Neuronal stem cell (in vitro differentiated cells): Measurements from ENCODE around the gene SMIM35.

Source experiments
- DNase-seq: peaks from one replicate; pipeline ENCODE4 v3.0.0-alpha.2; 2013; ENCODE audit warnings: low spot score
- H2AFZ ChIP-seq: one replicate; pipeline ENCODE4 v1.6.1; 2013; ENCODE audit warnings: mild to moderate bottlenecking, low read length, inconsistent platforms
- H2AK5ac ChIP-seq: 2 replicates; pipeline ENCODE4 v1.6.1; 2013; ENCODE audit warnings: low read depth, mild to moderate bottlenecking, inconsistent platforms, low read length, moderate library complexity, mixed read lengths
- H2BK120ac ChIP-seq: 2 replicates; pipeline ENCODE4 v1.6.1; 2013; ENCODE audit warnings: low read depth, mild to moderate bottlenecking, inconsistent platforms, low read length, moderate library complexity, mixed read lengths
- H2BK12ac ChIP-seq: one replicate; pipeline ENCODE4 v1.6.1; 2013; ENCODE audit warnings: low read length, inconsistent platforms
- H2BK15ac ChIP-seq: 2 replicates; pipeline ENCODE4 v1.6.1; 2013; ENCODE audit warnings: mild to moderate bottlenecking, low read length, inconsistent platforms, mixed read lengths
- H2BK5ac ChIP-seq: one replicate; pipeline ENCODE4 v1.6.1; 2013; ENCODE audit warnings: inconsistent platforms, mild to moderate bottlenecking, low read length, moderate library complexity
- H3K14ac ChIP-seq: one replicate; pipeline ENCODE4 v1.6.1; 2013; ENCODE audit warnings: low read length, inconsistent platforms
- H3K18ac ChIP-seq: 2 replicates; pipeline ENCODE4 v1.6.1; 2013; ENCODE audit warnings: low read length, inconsistent platforms
- H3K23ac ChIP-seq: 2 replicates; pipeline ENCODE4 v1.6.1; 2013; ENCODE audit warnings: low read depth, mild to moderate bottlenecking, mixed read lengths, low read length, inconsistent platforms; ENCODE audit not compliant: poor library complexity
- H3K27ac ChIP-seq: replicated peaks from 3 replicates; pipeline ENCODE4 v1.5.1; 2013; ENCODE audit warnings: low read length, inconsistent platforms
- H3K27me3 ChIP-seq, 3 experiments: 2 replicates each; pipeline ENCODE4 v1.6.1; 2013; ENCODE audit warnings: low read length in 3 of 3, mild to moderate bottlenecking in 2 of 3, inconsistent platforms in 1 of 3, low read depth in 1 of 3, mixed read lengths in 1 of 3, moderate library complexity in 1 of 3; ENCODE audit not compliant: control insufficient read depth in 3 of 3, insufficient read depth in 3 of 3
- H3K36me3 ChIP-seq, 2 donors: replicated peaks in 1 of 2; 2 replicates each; pipeline ENCODE4 v1.6.1; 2013; ENCODE audit warnings: low read length in 2 of 2; ENCODE audit not compliant: control insufficient read depth in 2 of 2, insufficient read depth in 2 of 2
- H3K4ac ChIP-seq: 2 replicates; pipeline ENCODE4 v1.6.1; 2013; ENCODE audit warnings: inconsistent platforms, mild to moderate bottlenecking, low read length, moderate library complexity
- H3K4me1 ChIP-seq, 2 donors: 1 replicate in 1 of 2; 2 replicates in 1 of 2; pipeline ENCODE4 v1.6.1; 2013; ENCODE audit warnings: low read length in 2 of 2, low read depth in 1 of 2; ENCODE audit not compliant: control insufficient read depth in 2 of 2, insufficient read depth in 1 of 2
- H3K4me2 ChIP-seq: one replicate; pipeline ENCODE4 v1.6.1; 2013; ENCODE audit warnings: mild to moderate bottlenecking, low read length, inconsistent platforms; ENCODE audit not compliant: insufficient read depth, poor library complexity, severe bottlenecking
- H3K4me3 ChIP-seq, 2 donors: 2 replicates each; pipeline ENCODE4 v1.5.1; 2013; ENCODE audit warnings: low read length in 2 of 2, mild to moderate bottlenecking in 2 of 2, inconsistent platforms in 1 of 2, moderate library complexity in 1 of 2
- H3K79me1 ChIP-seq: one replicate; pipeline ENCODE4 v1.6.1; 2013; ENCODE audit warnings: low read depth, mild to moderate bottlenecking, inconsistent platforms, low read length, moderate library complexity
- H3K9ac ChIP-seq: one replicate; pipeline ENCODE4 v1.6.1; 2013; ENCODE audit warnings: mild to moderate bottlenecking, low read depth, low read length, inconsistent platforms; ENCODE audit not compliant: poor library complexity
- H3K9me3 ChIP-seq, 2 donors: replicated peaks in 1 of 2; 2 replicates each; pipeline versions ENCODE3 to v1.6.1; 2013; ENCODE audit warnings: low read length in 2 of 2, mild to moderate bottlenecking in 2 of 2, inconsistent platforms in 1 of 2, low read depth in 1 of 2, mixed read lengths in 1 of 2, moderate library complexity in 1 of 2; ENCODE audit not compliant: control insufficient read depth in 2 of 2, insufficient read depth in 1 of 2
- H4K8ac ChIP-seq: one replicate; pipeline ENCODE4 v1.6.1; 2013; ENCODE audit warnings: low read depth, mild to moderate bottlenecking, inconsistent platforms, low read length, moderate library complexity
- H4K91ac ChIP-seq: one replicate; pipeline ENCODE4 v1.6.1; 2013; ENCODE audit warnings: low read length, low read depth, mild to moderate bottlenecking, inconsistent platforms; ENCODE audit not compliant: poor library complexity
- WGBS, 2 donors: extraction: QIAGEN DNeasy Blood & Tissue Kit; methylation state at CpG; one replicate each; pipeline ENCODE4 v1.1.7; 2013; ENCODE audit warnings: missing lambda C conversion rate in 2 of 2, mixed read lengths in 1 of 2; ENCODE audit not compliant: insufficient read length in 2 of 2, insufficient replicate concordance in 1 of 2; ENCODE audit errors: extremely low coverage in 2 of 2; 5-methylcytosine and 5-hydroxymethylcytosine counted together

The SMIM35 gene

DNA sequence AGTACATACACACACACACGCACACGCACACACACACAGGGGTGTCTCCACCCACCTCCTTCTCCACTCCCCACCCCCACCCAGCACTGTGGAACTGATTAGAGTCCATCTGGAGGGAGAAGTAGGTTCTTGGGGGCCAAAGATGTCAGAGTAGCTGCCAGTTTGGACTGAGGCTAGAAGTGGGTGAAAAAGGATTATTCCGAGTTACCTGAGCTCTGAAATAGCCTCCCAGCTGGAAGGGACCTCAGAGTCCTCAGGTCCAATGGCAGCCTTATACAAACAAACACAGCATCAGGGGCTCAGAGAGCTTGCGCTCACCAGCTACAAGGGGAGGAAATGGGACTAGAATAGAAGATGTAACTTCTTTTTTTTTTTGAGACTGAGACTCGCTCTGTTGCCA, 79.7 kb downstream of the SMIM35 start:
- H3K4me1 ChIP-seq, result peaks cover 0 to 7% of the 10 kb centered on the region in 2 donors
- no CpG with 5 or more reads among the region's 5 CpGs for WGBS, 2 donors
- no peak overlapping the region for H3K4me2 ChIP-seq
- H4K8ac ChIP-seq, result no peak overlapping the region
- H3K4me3 ChIP-seq, result no peak overlapping the region
- no peaks in the 10 kb centered on the region for H3K79me1 ChIP-seq
- peaks cover 0 to 3% of the 10 kb centered on the region in 2 donors for H3K9me3 ChIP-seq
- H2AFZ ChIP-seq, result no peak overlapping the region
- H4K91ac ChIP-seq, result no peak overlapping the region
- no peak overlapping the region for H2BK12ac ChIP-seq
- H3K27ac ChIP-seq, result no peak overlapping the region
- H2BK120ac ChIP-seq, result no peak overlapping the region
- no peak for DNase-seq
- no peak overlapping the region for H2BK15ac ChIP-seq
- H3K14ac ChIP-seq, result no peak overlapping the region
- no peaks in the 10 kb centered on the region for H3K36me3 ChIP-seq
- no peak overlapping the region for H3K18ac ChIP-seq
- H3K4ac ChIP-seq, result no peak overlapping the region
- H3K23ac ChIP-seq, result no peak overlapping the region
- H3K9ac ChIP-seq, result no peak overlapping the region
- no peak overlapping the region for H2BK5ac ChIP-seq
- peaks cover 0 to 11% (median 0%) of the 10 kb centered on the region in 3 experiments for H3K27me3 ChIP-seq
- H2AK5ac ChIP-seq, result no peak overlapping the region

DNA sequence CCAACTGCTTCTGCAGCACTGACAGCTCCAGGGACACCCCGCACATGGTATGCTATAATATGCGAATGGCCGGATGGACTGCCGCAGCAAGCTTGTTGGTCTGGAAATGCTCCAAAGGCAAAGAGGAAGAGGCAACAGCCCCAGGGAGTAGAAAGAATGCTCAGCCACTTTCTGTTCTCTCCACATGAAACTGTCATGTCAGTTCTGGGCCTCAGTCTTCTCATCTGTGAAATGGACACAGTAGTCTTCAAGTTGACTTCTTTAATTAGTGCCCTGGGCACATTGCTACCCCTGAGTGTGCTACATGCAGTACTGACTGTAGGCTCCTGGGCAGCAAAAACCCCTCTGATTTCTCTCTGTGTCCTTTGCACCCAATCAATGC, 80.6 kb downstream of the SMIM35 start:
- H3K18ac ChIP-seq, result no peak overlapping the region
- no peak overlapping the region for H4K91ac ChIP-seq
- no peak overlapping the region for H3K27ac ChIP-seq
- H2AFZ ChIP-seq, result no peak overlapping the region
- H3K36me3 ChIP-seq, result no peaks in the 10 kb centered on the region
- H3K14ac ChIP-seq, result no peak overlapping the region
- no peak overlapping the region for H4K8ac ChIP-seq
- H3K4me3 ChIP-seq, result no peak overlapping the region
- DNase-seq, result no peak
- H3K79me1 ChIP-seq, result no peaks in the 10 kb centered on the region
- no CpG with 5 or more reads among the region's 4 CpGs for WGBS, 2 donors
- no peak overlapping the region for H2BK12ac ChIP-seq
- no peak overlapping the region for H2BK15ac ChIP-seq
- peaks cover 0 to 3% of the 10 kb centered on the region in 2 donors for H3K9me3 ChIP-seq
- H2BK120ac ChIP-seq, result no peak overlapping the region
- no peak overlapping the region for H3K9ac ChIP-seq
- H3K4ac ChIP-seq, result no peak overlapping the region
- no peak overlapping the region for H3K4me2 ChIP-seq
- H2BK5ac ChIP-seq, result no peak overlapping the region
- peaks cover 0 to 10% (median 0%) of the 10 kb centered on the region in 3 experiments for H3K27me3 ChIP-seq
- peaks cover 0 to 7% of the 10 kb centered on the region in 2 donors for H3K4me1 ChIP-seq
- H3K23ac ChIP-seq, result no peak overlapping the region
- H2AK5ac ChIP-seq, result no peak overlapping the region

DNA sequence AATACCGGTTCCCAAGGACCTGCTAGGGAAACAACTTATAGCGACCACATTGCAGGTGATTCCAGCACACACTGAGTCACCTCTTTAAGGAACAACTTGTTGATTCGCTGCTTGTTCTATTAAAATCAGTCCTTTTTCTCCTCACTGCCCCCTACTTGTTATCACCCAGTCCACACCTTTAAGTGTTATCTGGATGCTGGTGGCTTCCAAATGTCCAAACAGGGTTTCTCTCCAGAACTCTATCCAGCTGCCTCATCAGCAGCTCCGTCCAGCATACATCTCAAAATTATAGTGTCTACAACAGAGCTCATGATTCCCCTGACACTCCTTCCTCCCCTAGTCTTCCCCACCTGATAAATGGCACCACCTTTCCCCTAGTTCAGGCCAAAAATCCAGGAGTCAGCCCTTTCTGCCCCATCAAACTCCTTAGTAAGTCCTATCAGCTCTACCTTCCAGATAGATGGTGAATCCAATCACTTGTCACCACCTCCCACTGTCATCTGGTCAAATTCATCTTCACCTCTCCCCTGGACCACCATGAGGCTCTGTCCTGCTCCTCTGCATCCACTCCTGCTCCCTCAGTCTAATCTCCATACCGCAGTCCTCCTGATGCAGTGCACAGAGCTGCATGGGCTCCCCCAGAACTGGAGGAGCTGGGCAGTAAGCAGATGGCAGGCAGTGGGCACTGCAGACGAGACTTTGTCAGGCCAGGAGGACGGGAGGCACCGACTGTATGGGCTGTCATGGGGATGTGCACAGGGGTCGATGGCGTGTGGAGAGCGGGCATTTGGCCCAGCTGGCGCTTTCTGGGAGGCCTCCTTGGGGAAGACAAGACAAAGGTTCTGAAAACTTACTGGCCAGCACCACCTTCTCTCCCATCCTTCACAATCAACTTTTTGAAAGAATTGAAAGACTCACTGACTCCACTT, 81.3 kb downstream of the SMIM35 start:
- peak overlapping the region; percentile 25 for H3K14ac ChIP-seq
- H3K27ac ChIP-seq, result no peak overlapping the region
- H3K4ac ChIP-seq, result no peak overlapping the region
- H3K9ac ChIP-seq, result no peak overlapping the region
- H3K79me1 ChIP-seq, result no peaks in the 10 kb centered on the region
- H3K18ac ChIP-seq, result peak overlapping the region; percentile 41
- H4K8ac ChIP-seq, result no peak overlapping the region
- no peak overlapping the region for H2AFZ ChIP-seq
- peak overlapping the region in 1 of 2 donors; percentile 9 for H3K4me3 ChIP-seq
- peak overlapping the region; percentile 18 for H2BK15ac ChIP-seq
- H2AK5ac ChIP-seq, result peak overlapping the region; percentile 40
- H3K27me3 ChIP-seq, result peaks cover 0 to 10% (median 0%) of the 10 kb centered on the region in 3 experiments
- DNase-seq, result no peak
- no peak overlapping the region for H2BK5ac ChIP-seq
- H3K36me3 ChIP-seq, result no peaks in the 10 kb centered on the region
- no peak overlapping the region for H2BK12ac ChIP-seq
- peaks cover 0 to 7% of the 10 kb centered on the region in 2 donors for H3K4me1 ChIP-seq
- H3K23ac ChIP-seq, result peak overlapping the region; percentile 37
- no peak overlapping the region for H4K91ac ChIP-seq
- no peak overlapping the region for H2BK120ac ChIP-seq
- H3K9me3 ChIP-seq, result peaks cover 0 to 3% of the 10 kb centered on the region in 2 donors
- no CpG with 5 or more reads among the region's 12 CpGs for WGBS, 2 donors
- H3K4me2 ChIP-seq, result no peak overlapping the region

DNA sequence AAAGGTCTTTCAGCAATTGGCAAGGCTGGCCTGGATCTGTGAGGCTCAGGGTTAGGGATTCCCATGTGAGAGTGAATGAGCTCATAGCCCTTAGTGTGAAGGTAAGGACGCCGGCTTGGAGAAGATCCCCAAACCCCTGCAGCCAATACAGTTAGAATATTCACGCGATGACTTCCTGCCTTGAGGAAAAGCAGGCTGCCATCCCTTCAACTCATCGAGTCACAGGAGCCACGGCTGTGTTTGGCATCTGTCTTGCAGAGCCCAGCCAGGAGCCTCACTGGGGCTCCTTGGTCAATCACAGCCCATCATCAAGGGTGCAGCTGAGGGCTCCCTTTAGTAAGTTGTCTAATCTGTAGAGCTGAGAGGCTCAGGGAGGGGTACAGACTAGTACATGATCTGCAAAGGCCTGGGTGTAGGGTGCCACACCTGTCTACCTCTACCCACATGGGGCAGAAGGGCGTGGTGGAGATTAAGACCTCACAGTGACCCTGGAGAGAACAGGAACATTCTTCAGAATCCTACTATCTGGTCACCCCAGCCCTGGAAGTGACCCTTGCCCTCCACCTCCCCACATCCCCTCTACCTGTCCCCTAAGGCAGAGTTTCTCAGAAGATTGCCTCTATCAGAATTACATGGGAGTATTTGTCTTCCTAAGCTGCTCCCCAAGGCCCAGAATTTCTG, 82.1 kb downstream of the SMIM35 start:
- H2BK12ac ChIP-seq, result no peak overlapping the region
- H2AK5ac ChIP-seq, result no peak overlapping the region
- no peak overlapping the region for H2BK120ac ChIP-seq
- no peak overlapping the region for H3K14ac ChIP-seq
- H3K4ac ChIP-seq, result no peak overlapping the region
- H3K23ac ChIP-seq, result no peak overlapping the region
- H3K9ac ChIP-seq, result no peak overlapping the region
- no peaks in the 10 kb centered on the region for H3K79me1 ChIP-seq
- H3K9me3 ChIP-seq, result peaks cover 0 to 3% of the 10 kb centered on the region in 2 donors
- H4K8ac ChIP-seq, result no peak overlapping the region
- H3K4me3 ChIP-seq, result no peak overlapping the region
- H2BK5ac ChIP-seq, result no peak overlapping the region
- no peak for DNase-seq
- no peak overlapping the region for H3K27ac ChIP-seq
- peaks cover 0 to 10% (median 0%) of the 10 kb centered on the region in 3 experiments for H3K27me3 ChIP-seq
- no peak overlapping the region for H3K4me2 ChIP-seq
- H4K91ac ChIP-seq, result no peak overlapping the region
- H3K4me1 ChIP-seq, result peaks cover 0 to 7% of the 10 kb centered on the region in 2 donors
- no peak overlapping the region for H2BK15ac ChIP-seq
- no peak overlapping the region for H2AFZ ChIP-seq
- H3K18ac ChIP-seq, result no peak overlapping the region
- H3K36me3 ChIP-seq, result no peaks in the 10 kb centered on the region
- no CpG with 5 or more reads among the region's 7 CpGs for WGBS, 2 donors
